Activated CD4-positive, alpha-beta T cell treated with anti-CD3 and anti-CD28 coated beads, Interleukin-10, Interleukin-2, amounts not matched to agents 100 ng/mL and 50 ng/mL, durations not matched to agents 16 hours and 8 hours (primary cell): Measurements from ENCODE around the gene CCL7.
"Not testable (repeated sequence)": the region's sequence is repeated elsewhere in the genome, so short reads cannot be mapped to it uniquely, and the experiment has no call there.

Experiments used
- DNase-seq: peaks from one replicate; pipeline ENCODE4 v3.0.0-alpha.2; 2020

Gene CCL7

DNA sequence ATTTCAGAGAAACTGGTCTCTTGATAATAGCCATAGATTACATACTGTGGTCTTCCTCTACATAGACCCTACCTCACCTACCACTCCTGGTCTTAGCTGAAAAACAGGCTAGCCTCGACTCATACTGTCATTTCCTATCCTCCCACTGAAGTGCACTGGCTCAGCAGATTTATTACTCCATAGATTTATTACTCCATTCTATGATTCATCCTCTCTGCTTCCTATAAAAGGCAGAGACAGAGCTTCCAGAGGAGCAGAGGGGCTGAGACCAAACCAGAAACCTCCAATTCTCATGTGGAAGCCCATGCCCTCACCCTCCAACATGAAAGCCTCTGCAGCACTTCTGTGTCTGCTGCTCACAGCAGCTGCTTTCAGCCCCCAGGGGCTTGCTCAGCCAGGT is at the start of gene CCL7:
CCL7 (plus strand) TSS at position 253 of the 400 bp plus-strand sequence; CDS start at position 323, 70 bp downstream.
- DNase-seq: no peak

DNA sequence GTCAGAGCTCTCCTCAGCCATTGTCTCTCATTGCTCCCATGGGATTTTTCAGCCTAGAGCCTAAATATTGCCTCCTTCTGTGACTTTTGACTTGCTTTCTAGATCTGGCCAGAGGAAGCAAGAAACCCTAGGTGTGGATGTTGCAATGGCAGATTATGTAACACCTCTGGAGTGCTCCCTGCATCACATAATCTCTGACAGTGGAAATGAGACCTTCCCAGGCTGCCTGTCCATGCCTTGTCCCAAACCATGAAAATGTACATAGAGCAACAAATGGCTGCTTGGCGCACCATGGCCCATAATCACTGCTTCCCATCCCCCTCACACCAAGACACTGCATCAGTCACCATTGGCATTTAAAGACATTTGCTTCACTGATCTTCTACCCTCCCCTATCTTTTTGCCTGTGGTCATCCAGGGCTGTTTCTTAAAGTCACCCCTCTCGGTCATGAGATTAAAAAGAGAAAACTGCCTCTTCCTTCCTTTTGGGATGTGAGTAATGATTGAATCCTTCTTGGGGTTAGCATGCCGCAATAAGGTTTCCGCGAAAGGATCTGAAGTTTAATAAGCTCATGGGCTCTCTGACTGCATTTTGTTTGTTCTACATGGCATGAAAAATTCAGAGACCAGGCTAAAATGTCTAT is 49.1 kb upstream of the CCL7 start:
- no peak for DNase-seq

- no peak for DNase-seq
These were observed 48.6 kb upstream of the CCL7 start for GRCh38 chr17:34221411-34221810.

- no peak for DNase-seq
These were observed 47.1 kb upstream of the CCL7 start for GRCh38 chr17:34222722-34223497.

DNA sequence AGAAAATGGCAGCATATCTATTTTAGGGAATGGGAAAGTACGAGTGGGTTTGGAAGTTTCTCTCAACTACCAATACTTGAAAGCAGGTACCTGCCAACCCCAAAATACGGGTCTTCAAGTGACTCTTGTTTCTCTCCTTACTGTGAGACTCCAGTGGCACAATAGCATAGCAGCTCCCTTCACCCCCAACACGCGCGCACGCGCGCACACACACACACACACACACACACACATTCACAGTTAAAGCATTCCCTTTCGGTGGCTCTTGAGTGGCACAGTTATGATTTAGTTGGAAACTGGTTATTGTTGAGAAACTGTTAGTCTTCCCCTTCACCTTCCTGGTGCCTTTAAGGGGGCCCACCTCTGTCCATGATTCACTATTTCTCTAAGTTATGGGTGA is 45.0 kb upstream of the CCL7 start:
- DNase-seq: no peak

GRCh38 chr17:34226011-34226743 is 43.8 kb upstream of the CCL7 start:
- DNase-seq: no peak

GRCh38 chr17:34226744-34227034 is 43.3 kb upstream of the CCL7 start:
- DNase-seq: no peak

DNA sequence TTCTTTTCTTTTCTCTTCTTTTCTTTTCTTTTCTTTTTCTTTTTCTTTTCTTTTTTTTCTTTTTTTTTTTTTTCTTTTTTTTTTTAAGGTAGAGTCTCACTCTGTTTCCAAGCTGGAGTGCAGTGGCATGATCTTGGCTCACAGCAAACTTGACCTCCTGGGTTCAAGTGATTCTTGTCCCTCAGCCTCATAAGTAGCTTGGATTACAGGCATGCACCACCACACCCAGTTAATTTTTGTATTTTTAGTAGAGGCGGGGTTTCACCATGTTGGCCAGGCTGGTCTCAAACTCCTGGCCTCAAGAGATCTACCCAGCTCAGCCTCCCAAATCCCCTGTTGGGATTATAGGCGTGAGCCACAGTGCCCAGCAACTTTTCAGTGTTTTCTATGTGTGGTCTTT is 42.7 kb upstream of the CCL7 start:
- not testable (repeated sequence) for DNase-seq

GRCh38 chr17:34227707-34228106 is 42.3 kb upstream of the CCL7 start:
- DNase-seq: no peak

GRCh38 chr17:34228781-34229180 is 41.2 kb upstream of the CCL7 start:
- DNase-seq: no peak

- no peak for DNase-seq
These were observed 39.7 kb upstream of the CCL7 start for GRCh38 chr17:34230342-34230741.

- no peak for DNase-seq
These were observed 35.4 kb upstream of the CCL7 start for GRCh38 chr17:34234616-34235015.

DNA sequence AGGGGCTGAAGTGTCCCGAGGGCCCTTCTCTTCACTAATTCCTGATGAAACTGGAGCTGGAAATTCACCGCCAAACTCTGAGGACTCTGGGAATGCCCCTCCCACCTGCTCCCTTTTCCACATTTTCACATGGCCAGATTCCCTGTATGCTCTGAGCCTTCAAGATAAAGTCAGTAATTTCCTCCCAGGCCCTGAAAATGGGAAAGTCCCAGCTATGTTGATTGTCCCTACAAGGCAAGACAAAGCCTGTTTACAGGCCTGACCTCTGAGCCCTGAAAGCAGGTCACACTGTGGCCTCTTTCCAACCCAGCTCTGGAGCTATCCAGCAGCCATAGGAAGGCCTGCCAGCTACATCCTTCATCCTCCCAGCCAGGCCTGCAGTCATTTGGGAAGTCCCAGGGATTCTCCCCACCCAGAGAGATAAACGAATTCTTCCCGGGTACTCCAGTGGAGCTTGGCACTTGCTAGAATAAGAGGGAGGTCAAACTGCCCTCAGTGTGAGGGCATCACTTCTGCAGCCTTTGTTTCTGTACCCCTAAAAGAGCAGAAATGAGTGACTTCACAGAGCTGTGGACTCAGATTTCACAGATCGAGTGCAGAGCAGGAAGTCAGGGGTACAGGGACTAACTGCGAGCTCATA is 34.5 kb upstream of the CCL7 start:
- DNase-seq: no peak

- no peak for DNase-seq
These were observed 33.6 kb upstream of the CCL7 start for GRCh38 chr17:34236281-34236892.

- no peak for DNase-seq
These were observed 32.6 kb upstream of the CCL7 start for GRCh38 chr17:34237458-34237857.

DNA sequence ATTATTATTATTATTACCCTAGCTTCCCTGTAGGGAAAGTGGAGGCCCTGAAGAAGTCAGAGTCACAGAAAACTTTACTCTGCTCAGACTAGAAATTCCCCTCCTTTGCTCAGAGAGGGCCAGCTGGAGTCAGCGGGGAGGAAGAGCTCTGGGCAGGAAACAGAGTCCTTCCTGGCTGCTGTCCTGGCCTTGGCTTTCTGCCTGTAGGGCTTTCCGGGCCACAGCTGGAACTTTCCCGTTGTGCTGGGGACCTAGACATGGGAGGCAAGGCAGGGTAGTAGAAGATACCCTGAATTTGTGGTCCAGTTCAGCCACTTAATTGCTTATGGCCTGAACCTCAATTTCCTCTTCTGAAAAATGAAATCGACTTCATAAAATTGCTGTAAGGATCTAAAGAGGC is 29.0 kb upstream of the CCL7 start:
- DNase-seq: no peak

GRCh38 chr17:34242587-34243363 is 27.2 kb upstream of the CCL7 start:
- no peak for DNase-seq

DNA sequence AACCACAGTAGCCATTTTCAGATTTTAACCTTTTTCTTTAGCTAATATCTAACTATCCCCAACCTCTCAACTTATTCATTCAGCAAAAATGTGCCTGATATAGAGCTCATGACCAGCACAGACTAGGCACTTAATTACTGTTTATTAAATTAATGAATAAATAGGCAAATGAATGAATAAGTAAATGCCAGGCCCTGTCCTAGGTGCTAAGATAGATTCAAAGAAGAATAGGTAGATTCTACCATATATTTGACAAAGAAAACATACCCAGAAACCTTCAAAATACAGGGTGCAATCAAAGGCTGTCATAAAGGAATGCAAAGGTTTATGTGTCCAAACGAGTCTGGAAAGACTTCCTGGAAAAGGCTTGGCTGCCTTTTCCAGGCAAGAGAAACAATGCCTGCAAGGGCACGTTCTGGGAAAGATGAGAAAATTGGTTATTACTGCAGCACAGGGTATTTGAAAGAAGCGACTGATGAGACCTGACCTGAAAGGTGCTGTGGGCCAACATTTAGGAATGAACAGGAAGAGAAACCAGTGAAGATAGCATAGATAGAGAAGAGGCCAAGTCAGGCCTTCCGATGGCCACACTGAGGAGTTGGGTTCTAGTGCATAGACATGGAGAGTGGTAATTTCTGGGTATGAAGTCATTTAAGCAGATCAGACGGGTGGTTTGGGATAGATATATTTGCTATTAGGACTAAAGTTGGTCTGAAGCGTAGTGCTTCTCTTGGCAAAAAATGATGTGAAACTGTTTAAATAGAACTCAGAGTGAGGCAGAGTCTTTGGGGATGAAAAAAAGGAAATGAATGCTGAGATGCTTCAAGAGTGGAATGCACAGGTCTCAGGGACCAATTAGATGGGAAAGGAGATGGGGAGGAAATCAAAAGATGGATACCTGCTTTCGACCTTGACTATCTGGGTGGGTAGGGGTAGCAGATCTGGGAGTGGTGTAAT is 26.4 kb upstream of the CCL7 start:
- DNase-seq: no peak

DNA sequence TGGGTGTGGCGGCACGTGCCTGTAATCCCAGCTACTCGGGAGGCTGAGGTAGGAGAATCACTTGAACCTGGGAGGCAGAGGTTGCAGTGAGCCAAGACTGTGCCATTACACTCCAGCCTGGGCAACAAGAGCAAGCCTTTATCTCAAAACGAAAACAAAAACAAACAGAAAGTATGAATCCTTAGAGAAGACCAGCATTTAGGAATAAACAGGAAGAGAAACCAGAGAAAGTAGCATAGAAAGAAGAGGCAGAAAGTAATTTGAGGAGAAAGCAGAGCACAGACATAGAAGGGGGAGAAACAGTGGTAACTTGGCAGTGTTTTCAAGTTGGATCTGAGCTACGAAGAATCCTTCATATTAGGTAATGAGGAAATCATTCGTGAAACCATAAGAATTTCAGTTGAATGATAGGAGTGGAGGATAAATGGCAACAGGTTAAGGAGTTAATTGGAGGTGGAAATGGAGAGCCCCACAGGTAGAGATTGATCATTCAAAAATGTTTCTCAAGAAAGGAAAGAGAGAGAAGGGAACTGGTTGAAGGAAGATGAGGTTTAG is 24.6 kb upstream of the CCL7 start:
- DNase-seq: no peak

GRCh38 chr17:34246446-34246845 is 23.6 kb upstream of the CCL7 start:
- no peak for DNase-seq

DNA sequence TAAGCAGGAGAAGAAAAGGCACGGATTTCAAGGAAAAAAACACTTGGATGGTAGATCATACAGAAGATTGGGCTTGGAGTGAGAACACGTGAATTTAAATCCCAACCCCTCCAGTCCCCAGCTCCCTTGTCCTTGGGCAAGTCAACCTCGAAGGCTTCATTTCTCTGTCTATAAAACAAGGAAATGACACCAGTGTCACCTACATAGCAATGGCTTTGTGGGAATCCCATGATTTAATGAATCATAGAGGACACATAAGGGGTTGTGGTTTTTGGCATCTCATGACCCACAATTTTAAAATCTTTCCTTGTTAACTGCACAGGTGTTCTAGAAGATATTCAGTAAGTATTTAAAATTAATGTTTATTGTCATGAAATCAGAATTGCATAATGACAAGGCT is 23.1 kb upstream of the CCL7 start:
- DNase-seq: no peak
